Activated CD4-positive, alpha-beta memory T cell treated with anti-CD3 and anti-CD28 coated beads for 36 hours (primary cell): ENCODE data around the gene CADPS2. TPM values are rescaled to one million over a fixed set of nuclear protein-coding genes. Genes with fewer than 3 reads are reported as not detected.

Source experiments
- CTCF ChIA-PET: fragments of 350-600 bp; sonication (Branson Sonifier 250); formaldehyde crosslinking; loops from one replicate; lab custom pipeline; 2021; ENCODE audit warnings: antibody characterized with exemption, inconsistent platforms; lab: Charles Lee
- POLR2A ChIA-PET: fragments of 350-600 bp; sonication (Branson Sonifier 250); formaldehyde crosslinking; loops from one replicate; lab custom pipeline; 2021; ENCODE audit warnings: antibody characterized with exemption; lab: Charles Lee
- DNase-seq: peaks from one replicate; pipeline ENCODE4 v3.0.0-alpha.2; 2020
- H3K27ac Mint-ChIP-seq: one replicate; pipeline ENCODE4 v1.8.0; 2021; ENCODE audit warnings: mixed read lengths
- H3K27me3 Mint-ChIP-seq: one replicate; pipeline ENCODE4 v1.8.0; 2021; ENCODE audit warnings: mixed read lengths
- H3K36me3 Mint-ChIP-seq: one replicate; pipeline ENCODE4 v1.8.0; 2021; ENCODE audit warnings: mixed read lengths
- H3K4me1 Mint-ChIP-seq: one replicate; pipeline ENCODE4 v1.8.0; 2021; ENCODE audit warnings: low read depth, mixed read lengths
- H3K4me3 Mint-ChIP-seq: one replicate; pipeline ENCODE4 v1.8.0; 2021; ENCODE audit warnings: mild to moderate bottlenecking, mixed read lengths
- H3K9me3 Mint-ChIP-seq: one replicate; pipeline ENCODE4 v1.8.0; 2021; ENCODE audit warnings: mixed read lengths
- intact Hi-C: fragments of 100-400 bp; cut with micrococcal nuclease; formaldehyde crosslinking; loops from one replicate; pipeline ENCODE4 v1.15.1; 2023
- total RNA-seq, 2 experiments: library from RNA; stranded (reverse); gene quantifications; one replicate each; pipeline ENCODE4 v1.2.3, GENCODE V29; 2021

CADPS2 gene
- total RNA-seq, 2 experiments from 2014 or later = not detected

DNA sequence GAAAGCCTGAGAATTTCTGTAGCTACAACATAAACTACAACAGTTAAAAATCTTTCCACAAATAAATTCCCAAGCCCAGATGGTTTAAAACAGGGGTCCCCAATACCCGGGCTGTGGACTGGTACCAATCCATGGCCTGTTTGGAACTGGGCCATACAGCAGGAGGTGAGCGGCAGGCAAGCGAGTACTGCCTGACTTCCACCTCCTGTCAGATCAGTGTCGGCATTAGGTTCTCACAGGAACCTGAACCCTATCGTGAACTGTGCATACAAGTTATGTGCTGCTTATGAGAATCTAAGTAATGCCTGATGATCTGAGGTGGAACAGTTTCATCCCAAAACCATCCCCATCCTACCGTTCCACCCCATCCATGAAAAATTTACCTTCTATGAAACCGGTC, 421.0 kb downstream of the CADPS2 start:
- Mint-ChIP-seq H3K27ac (no peak overlapping the region), H3K27me3 (no peaks in the 10 kb centered on the region), H3K9me3 (peaks cover 2% of the 10 kb centered on the region), H3K4me1 (no peaks in the 10 kb centered on the region), H3K4me3 (no peak overlapping the region), H3K36me3 (no peaks in the 10 kb centered on the region)
- intact Hi-C loops = no loop called here
- DNase-seq = no peak
- ChIA-PET POLR2A (no interaction called here), CTCF (no interaction called here)

DNA sequence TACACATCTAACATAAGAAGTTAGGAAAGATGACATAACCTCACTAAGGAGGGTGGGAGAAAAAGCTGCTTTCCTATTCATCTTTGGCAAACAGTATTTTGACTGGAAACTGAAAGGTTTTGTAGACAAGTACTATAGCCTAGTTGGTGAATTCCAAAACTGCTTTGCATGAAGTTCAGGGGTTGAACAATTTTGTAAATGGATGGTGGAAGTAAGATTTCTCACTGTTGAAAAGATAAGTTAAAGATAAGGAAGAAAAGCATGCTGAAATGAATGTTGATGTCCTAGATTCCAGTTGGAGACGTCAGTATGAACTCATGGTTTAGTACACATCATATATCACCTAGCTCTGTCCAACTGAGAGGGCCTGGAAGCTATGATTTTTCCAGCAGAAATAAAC, 422.6 kb downstream of the CADPS2 start:
- Mint-ChIP-seq H3K9me3 (no peaks in the 10 kb centered on the region), H3K4me3 (no peak overlapping the region), H3K36me3 (no peaks in the 10 kb centered on the region), H3K4me1 (no peaks in the 10 kb centered on the region), H3K27ac (no peak overlapping the region), H3K27me3 (no peaks in the 10 kb centered on the region)
- ChIA-PET POLR2A (no interaction called here), CTCF (no interaction called here)
- intact Hi-C loops = no loop called here
- no peak for DNase-seq

DNA sequence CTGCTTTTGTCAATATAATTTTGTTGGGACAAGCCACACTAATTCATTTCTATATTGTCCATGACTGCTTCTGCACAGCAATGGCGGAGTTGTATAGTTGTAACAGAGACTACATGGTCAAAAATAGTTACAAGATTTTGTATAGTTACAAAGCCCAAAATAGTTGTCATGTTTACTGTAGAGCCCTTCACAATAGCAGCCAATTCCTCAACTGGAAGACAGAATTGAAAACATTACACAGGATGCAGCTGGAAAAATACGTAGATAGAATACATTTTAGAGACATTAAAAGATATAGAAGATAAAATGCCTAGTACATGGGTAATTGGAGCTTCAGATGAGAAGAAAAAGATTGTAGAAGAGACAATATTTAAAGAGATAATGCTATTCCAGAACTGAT, 425.3 kb downstream of the CADPS2 start:
- no peaks in the 10 kb centered on the region for H3K9me3 Mint-ChIP-seq

DNA sequence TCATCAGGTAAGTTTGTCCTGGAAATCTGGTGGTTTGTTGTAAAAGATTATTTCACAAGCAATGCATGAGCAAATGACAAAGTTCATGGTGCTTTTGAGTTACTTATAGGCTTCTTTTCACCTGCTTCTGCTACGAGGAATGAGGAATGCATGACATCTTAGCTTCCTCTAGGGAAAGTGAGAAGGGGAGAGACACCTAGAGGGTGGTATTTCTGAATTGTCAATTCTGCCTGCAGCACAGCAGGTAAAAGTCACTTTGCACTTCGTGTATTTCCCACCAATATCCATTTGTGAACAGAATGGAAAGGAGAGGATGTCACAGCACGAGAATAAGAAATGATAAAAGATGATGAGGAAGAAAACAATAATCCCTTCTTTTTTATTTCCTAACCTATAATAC, 428.3 kb downstream of the CADPS2 start:
- POLR2A ChIA-PET = no interaction called here
- H3K27me3 Mint-ChIP-seq = no peaks in the 10 kb centered on the region
- intact Hi-C loops = no loop called here
- no peak overlapping the region for H3K27ac Mint-ChIP-seq
- no peak overlapping the region for H3K4me3 Mint-ChIP-seq
- CTCF ChIA-PET = no interaction called here
- no peaks in the 10 kb centered on the region for H3K36me3 Mint-ChIP-seq
- no peak for DNase-seq
- H3K4me1 Mint-ChIP-seq = no peaks in the 10 kb centered on the region
- no peaks in the 10 kb centered on the region for H3K9me3 Mint-ChIP-seq

More for the DNA sequence above, 425.3 kb downstream of the CADPS2 start:
- H3K27ac Mint-ChIP-seq = no peak overlapping the region
- ChIA-PET CTCF (no interaction called here), POLR2A (no interaction called here)
- H3K27me3 Mint-ChIP-seq = no peaks in the 10 kb centered on the region
- H3K36me3 Mint-ChIP-seq = no peaks in the 10 kb centered on the region
- H3K4me1 Mint-ChIP-seq = no peaks in the 10 kb centered on the region
- no peak overlapping the region for H3K4me3 Mint-ChIP-seq
- intact Hi-C loops = no loop called here
- DNase-seq = no peak

DNA sequence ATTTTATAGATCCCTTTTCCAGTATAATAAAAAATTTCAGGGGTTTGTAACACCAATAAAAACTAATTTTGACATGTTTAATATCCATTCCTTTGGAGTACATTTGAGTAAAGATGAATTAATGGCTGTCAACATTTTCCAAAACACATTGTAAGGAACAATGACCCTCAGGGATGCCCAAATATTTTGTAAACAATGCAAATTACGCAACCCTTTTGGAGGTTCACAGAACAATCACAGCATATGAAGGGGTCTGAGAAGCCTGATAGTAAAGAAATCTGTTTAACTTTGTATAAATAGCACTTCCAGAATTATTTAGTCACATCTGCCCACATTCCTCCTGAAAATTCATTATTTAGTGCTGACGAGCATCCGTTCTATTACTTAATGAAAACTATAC, 428.9 kb downstream of the CADPS2 start:
- Mint-ChIP-seq H3K4me1 (no peaks in the 10 kb centered on the region), H3K9me3 (no peaks in the 10 kb centered on the region), H3K27me3 (no peaks in the 10 kb centered on the region), H3K27ac (no peak overlapping the region), H3K4me3 (no peak overlapping the region), H3K36me3 (no peaks in the 10 kb centered on the region)
- POLR2A ChIA-PET = no interaction called here
- CTCF ChIA-PET = no interaction called here
- no peak for DNase-seq
- intact Hi-C loops = no loop called here

DNA sequence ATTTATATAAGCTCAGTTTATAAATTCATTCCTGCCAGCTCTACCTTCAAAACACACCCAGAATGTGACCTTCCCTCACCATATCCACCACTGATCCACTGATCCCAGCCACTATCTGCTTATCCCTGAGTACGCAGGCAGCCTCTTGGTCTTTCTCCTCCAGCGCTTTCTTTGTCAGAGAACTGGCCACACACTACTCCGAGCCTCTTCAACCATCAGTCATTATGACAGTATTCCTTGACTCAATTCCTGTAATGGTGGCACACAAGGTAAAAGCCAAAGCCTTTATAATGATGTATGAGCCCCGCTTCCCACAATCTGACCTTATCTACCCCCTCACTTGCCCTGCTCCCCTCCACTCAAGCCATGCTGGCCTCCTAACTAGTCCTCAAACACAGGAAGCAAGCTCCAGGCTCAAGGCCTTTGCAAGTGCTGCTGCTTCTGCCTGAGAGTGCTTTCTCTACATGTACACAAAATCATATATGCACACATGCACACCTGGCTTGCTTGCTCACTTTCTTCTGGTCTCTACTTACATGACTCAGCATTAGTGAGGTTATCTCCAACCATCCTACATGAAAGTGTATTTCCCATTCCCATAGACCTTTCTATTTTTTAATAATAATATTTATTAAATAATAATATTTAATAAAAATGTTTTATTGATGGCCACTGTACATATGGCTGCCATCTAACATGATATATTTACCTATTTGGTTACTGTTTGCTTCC, 431.3 kb downstream of the CADPS2 start:
- CTCF ChIA-PET = no interaction called here
- intact Hi-C loops = no loop called here
- POLR2A ChIA-PET = no interaction called here
- Mint-ChIP-seq H3K27ac (no peak overlapping the region), H3K4me1 (no peaks in the 10 kb centered on the region), H3K4me3 (no peak overlapping the region), H3K9me3 (no peaks in the 10 kb centered on the region), H3K27me3 (no peaks in the 10 kb centered on the region), H3K36me3 (no peaks in the 10 kb centered on the region)
- DNase-seq = no peak

DNA sequence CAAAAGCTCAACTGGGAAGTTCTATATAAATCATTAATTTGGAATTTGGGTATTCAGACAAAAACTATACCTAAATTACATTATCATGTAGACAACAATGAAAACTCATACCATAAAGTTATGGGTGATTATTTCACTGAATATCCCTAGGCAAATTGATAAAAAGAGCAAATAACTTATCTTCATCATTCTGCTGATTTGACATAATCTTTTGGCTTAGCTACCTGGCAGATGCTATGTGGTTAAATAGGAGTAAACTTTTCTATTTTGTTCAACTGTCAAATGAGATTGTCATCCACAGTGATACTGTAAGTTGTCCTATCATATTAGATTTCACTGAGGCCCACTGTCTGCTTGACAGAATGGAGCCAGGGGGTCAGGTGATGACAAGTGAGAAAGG, 432.8 kb downstream of the CADPS2 start:
- no peaks in the 10 kb centered on the region for H3K9me3 Mint-ChIP-seq
- DNase-seq = no peak
- intact Hi-C loops = no loop called here
- H3K27ac Mint-ChIP-seq = no peak overlapping the region
- ChIA-PET CTCF (no interaction called here), POLR2A (no interaction called here)
- H3K36me3 Mint-ChIP-seq = no peaks in the 10 kb centered on the region
- no peaks in the 10 kb centered on the region for H3K27me3 Mint-ChIP-seq
- no peaks in the 10 kb centered on the region for H3K4me1 Mint-ChIP-seq
- H3K4me3 Mint-ChIP-seq = no peak overlapping the region

DNA sequence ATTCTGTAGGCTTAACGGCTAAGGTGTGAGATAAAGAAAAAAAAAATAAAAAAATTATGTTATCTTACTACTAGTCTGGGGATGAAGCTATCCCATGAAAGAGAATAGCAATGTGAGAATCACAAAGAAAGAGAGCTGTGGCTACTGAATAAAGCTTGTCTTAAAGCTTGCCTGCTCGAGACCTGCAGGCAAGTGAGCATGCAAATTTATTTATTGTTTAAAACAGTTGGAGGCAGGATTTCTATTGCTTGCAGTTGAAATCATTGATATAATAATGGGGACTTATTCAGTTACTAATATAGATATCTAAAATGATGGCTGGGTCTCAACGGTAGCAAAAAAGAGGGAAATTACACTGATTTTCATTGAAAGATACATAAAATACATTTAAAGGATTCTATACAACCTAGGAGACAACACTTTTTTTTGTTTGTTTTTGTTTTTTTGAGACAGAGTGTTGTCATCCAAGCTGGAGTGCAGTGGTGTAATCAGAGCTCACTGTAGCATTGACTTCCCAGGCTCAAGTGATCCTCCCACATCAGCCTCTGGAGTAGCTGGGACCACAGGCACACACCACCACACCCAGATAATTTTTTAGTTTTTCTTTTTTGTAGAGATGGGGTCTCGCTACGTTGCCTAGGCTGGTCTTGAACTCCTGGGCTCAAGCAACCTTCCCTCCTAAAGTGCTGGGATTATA, 437.2 kb downstream of the CADPS2 start:
- CTCF ChIA-PET = no interaction called here
- no peak for DNase-seq
- POLR2A ChIA-PET = no interaction called here
- H3K27ac Mint-ChIP-seq = no peak overlapping the region
- H3K4me1 Mint-ChIP-seq = no peaks in the 10 kb centered on the region
- H3K4me3 Mint-ChIP-seq = no peak overlapping the region
- no peaks in the 10 kb centered on the region for H3K36me3 Mint-ChIP-seq
- intact Hi-C loops = no loop called here
- H3K27me3 Mint-ChIP-seq = no peaks in the 10 kb centered on the region
- H3K9me3 Mint-ChIP-seq = no peaks in the 10 kb centered on the region

DNA sequence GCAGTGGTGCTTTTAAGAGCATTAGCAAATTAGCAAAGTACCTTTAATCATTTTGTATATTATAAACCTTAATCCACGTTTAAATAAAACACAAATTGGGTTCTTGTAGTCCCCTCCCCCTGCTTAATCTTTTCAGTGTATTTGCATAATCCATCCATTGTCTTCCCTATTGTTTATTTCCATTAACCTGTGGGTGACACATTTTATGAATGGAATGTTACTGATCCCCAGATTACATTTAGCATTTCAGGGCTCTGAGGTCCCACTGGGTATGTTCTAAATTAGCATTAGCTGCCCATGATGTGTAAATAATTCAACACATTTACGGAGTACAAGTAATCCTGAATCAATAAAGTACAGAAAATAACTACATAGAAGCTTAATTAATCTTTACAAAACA, 443.3 kb downstream of the CADPS2 start:
- intact Hi-C loops = no loop called here
- H3K4me3 Mint-ChIP-seq = no peak overlapping the region
- POLR2A ChIA-PET = interaction anchor here (0.6 kb wide), 1 partner anchor 60 kb away, joined by 5 read pairs; no protein-coding TSS in a partner anchor

DNA sequence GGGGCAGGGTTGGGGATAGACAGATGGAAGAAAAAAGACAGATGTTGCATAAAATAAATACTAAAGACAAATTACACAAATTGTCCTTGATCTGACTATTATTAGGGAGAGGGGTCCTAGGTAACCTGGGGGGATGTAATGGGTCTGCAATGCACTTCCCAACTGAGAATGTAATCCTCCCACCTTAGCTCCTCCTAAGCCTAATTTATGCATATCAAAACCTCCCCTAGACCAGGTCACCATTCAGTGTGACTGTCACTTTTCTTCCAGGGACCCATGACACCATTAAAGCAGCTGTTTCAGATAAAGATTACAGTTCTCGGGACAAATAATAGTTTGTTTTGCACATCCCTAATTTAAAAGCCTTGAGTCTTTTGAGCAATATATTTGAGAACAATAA, 447.8 kb downstream of the CADPS2 start:
- ChIA-PET CTCF (no interaction called here), POLR2A (no interaction called here)
- Mint-ChIP-seq H3K4me1 (no peaks in the 10 kb centered on the region), H3K9me3 (peaks cover 4% of the 10 kb centered on the region), H3K27me3 (no peaks in the 10 kb centered on the region), H3K36me3 (no peaks in the 10 kb centered on the region), H3K27ac (no peak overlapping the region), H3K4me3 (no peak overlapping the region)
- no peak for DNase-seq
- intact Hi-C loops = no loop called here

More for the DNA sequence above, 443.3 kb downstream of the CADPS2 start:
- Mint-ChIP-seq H3K27ac (no peak overlapping the region), H3K36me3 (no peaks in the 10 kb centered on the region), H3K4me1 (no peaks in the 10 kb centered on the region), H3K9me3 (no peaks in the 10 kb centered on the region), H3K27me3 (no peaks in the 10 kb centered on the region)
- DNase-seq = no peak
- CTCF ChIA-PET = no interaction called here

DNA sequence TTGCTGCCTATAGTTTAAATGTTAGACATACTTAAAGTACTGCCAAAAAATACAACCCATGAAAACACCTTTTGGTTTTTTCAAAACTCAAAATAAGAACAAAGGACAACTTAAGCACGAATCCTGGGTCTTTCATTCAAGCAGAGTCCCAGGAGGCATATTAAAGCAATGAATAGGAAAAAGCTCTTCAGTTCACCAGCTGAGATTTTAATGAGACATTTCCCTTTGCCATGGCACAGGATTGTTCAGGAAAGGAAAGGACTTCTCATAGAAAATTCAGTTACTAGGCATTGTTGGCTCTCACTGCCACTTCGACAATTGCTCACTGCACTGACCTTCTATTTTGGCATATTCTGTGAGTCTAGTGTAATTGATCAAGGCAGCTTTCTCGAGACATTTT, 448.3 kb downstream of the CADPS2 start:
- no peaks in the 10 kb centered on the region for H3K27me3 Mint-ChIP-seq
- ChIA-PET POLR2A (no interaction called here), CTCF (no interaction called here)
- no peak for DNase-seq
- H3K4me3 Mint-ChIP-seq = no peak overlapping the region
- no peaks in the 10 kb centered on the region for H3K36me3 Mint-ChIP-seq
- intact Hi-C loops = no loop called here
- peaks cover 4% of the 10 kb centered on the region for H3K9me3 Mint-ChIP-seq
- no peaks in the 10 kb centered on the region for H3K4me1 Mint-ChIP-seq
- H3K27ac Mint-ChIP-seq = no peak overlapping the region

DNA sequence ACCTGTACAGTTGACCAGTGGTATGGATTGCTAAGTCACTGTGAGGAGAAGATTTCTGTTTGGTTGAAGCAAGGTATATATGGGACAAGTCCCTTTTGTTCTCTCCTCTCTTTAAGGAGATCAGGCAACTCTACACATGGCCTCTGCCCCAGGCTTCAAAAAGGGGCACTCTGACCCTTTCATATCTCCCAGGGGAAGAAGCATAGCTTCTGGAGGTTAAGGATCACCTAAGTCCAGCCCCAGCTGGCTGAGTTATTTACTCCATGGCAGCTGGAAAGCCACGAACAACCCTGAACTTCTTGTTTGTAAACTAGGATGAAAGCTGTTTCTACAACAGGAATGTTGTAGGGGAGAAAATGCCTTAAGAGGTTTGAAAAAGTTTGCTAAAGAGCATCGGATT, 452.5 kb downstream of the CADPS2 start:
- H3K36me3 Mint-ChIP-seq = no peaks in the 10 kb centered on the region
- ChIA-PET CTCF (no interaction called here), POLR2A (no interaction called here)
- no peaks in the 10 kb centered on the region for H3K27me3 Mint-ChIP-seq
- no peaks in the 10 kb centered on the region for H3K4me1 Mint-ChIP-seq
- no peak for DNase-seq
- H3K27ac Mint-ChIP-seq = no peak overlapping the region
- H3K4me3 Mint-ChIP-seq = no peak overlapping the region
- intact Hi-C loops = no loop called here
- H3K9me3 Mint-ChIP-seq = peaks cover 6% of the 10 kb centered on the region

DNA sequence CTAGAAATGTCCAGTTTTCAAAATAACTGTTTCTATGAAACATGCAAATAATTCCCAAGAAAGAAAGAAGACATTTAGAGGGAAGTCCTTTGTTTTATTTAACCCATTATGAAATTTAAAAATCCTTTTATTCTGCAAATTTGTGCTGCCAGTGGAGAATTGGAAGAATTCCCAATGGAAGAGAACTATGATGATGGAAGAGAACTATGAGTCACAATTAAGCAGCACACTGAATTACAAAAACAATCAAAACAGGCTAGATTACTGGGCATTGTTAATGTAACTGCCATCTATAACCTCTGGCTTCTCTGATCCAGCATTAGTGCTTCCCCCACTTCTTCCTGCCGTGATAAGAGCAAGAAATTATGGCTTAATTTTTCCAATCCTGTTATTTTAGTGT, 455.6 kb downstream of the CADPS2 start:
- Mint-ChIP-seq H3K27ac (no peak overlapping the region), H3K4me1 (no peaks in the 10 kb centered on the region), H3K36me3 (no peaks in the 10 kb centered on the region), H3K9me3 (peaks cover 6% of the 10 kb centered on the region), H3K4me3 (no peak overlapping the region), H3K27me3 (no peaks in the 10 kb centered on the region)
- intact Hi-C loops = no loop called here
- ChIA-PET POLR2A (no interaction called here), CTCF (no interaction called here)
- DNase-seq = no peak
